DND-41 (cell line): Measurements from ENCODE around the gene MRTFA.

Experiments
- ATAC-seq: fragments of 200-7000 bp; cut with Tn5 transposase; 3 replicates; pipeline ENCODE4 v1.9.1; 2021; ENCODE audit warnings: low read depth; ENCODE audit not compliant: insufficient read depth
- DNase-seq: peaks from one replicate; pipeline ENCODE4 v3.0.0-alpha.2; 2020
- H2AFZ ChIP-seq: 2 replicates; pipeline ENCODE4 v1.6.0; 2012; ENCODE audit warnings: low read depth, low read length
- H3K27ac ChIP-seq: 2 replicates; pipeline ENCODE4 v1.5.1; 2012; ENCODE audit warnings: low read length, inconsistent platforms
- H3K27me3 ChIP-seq: fragments of 200-600 bp; sonication (generic); 2 replicates; pipeline ENCODE4 v1.6.0; 2012; ENCODE audit warnings: low read length, mild to moderate bottlenecking, inconsistent platforms; ENCODE audit not compliant: insufficient read depth, poor library complexity
- H3K36me3 ChIP-seq: 2 replicates; pipeline ENCODE4 v1.5.1; 2012; ENCODE audit warnings: low read length, inconsistent platforms; ENCODE audit not compliant: insufficient read depth
- H3K4me1 ChIP-seq: 2 replicates; pipeline ENCODE4 v1.5.1; 2012; ENCODE audit warnings: mild to moderate bottlenecking, low read length; ENCODE audit not compliant: insufficient read depth
- H3K4me2 ChIP-seq: 2 replicates; pipeline ENCODE4 v1.6.0; 2012; ENCODE audit warnings: mild to moderate bottlenecking, moderate library complexity, low read length, inconsistent platforms; ENCODE audit not compliant: insufficient read depth
- H3K4me3 ChIP-seq, 2 experiments: fragments of 200-600 bp in 1 of 2; shearing (Covaris generic) in 1 of 2; 2 replicates each; pipeline ENCODE4 v1.5.1; 2012 to 2016; ENCODE audit warnings: inconsistent platforms in 2 of 2, low read length in 2 of 2, mild to moderate bottlenecking in 2 of 2, low read depth in 1 of 2, moderate library complexity in 1 of 2
- H3K79me2 ChIP-seq: 2 replicates; pipeline ENCODE4 v1.6.0; 2012; ENCODE audit warnings: low read length, inconsistent platforms; ENCODE audit not compliant: insufficient read depth
- H3K9ac ChIP-seq: 2 replicates; pipeline ENCODE4 v1.6.0; 2012; ENCODE audit warnings: low read depth, mild to moderate bottlenecking, inconsistent platforms, low read length, moderate library complexity
- H3K9me3 ChIP-seq: 2 replicates; pipeline ENCODE4 v1.5.1; 2012; ENCODE audit warnings: low read length, moderate library complexity, mild to moderate bottlenecking, inconsistent platforms; ENCODE audit not compliant: insufficient read depth, severe bottlenecking
- H4K20me1 ChIP-seq: 2 replicates; pipeline ENCODE4 v1.6.0; 2012; ENCODE audit warnings: low read length; ENCODE audit not compliant: insufficient read depth
- CTCF ChIP-seq: IDR thresholded peaks from 2 replicates; pipeline ENCODE4 v1.5.1; 2012; ENCODE audit warnings: borderline replicate concordance, low read length, moderate library complexity, mild to moderate bottlenecking; ENCODE audit not compliant: poor library complexity, severe bottlenecking; ENCODE audit errors: extremely low read depth
- EZH2 ChIP-seq: IDR thresholded peaks from 3 replicates; pipeline ENCODE4 v1.6.1; 2012; ENCODE audit warnings: borderline replicate concordance, low read depth, mild to moderate bottlenecking, moderate library complexity, low read length, inconsistent platforms; ENCODE audit not compliant: severe bottlenecking

MRTFA gene

GRCh38 chr22:40681451-40681850 is 44.9 kb upstream of the MRTFA start:
- H2AFZ ChIP-seq: 0 out of 2 replicates have a peak overlapping the region, but pooled peaks have one; percentile 18
- H3K9me3 ChIP-seq: no peaks in the 10 kb centered on the region
- H3K27ac ChIP-seq: peak overlapping the region; percentile 86
- H3K36me3 ChIP-seq: no peaks in the 10 kb centered on the region
- no peaks in the 10 kb centered on the region for H3K79me2 ChIP-seq
- H3K4me3 ChIP-seq: no peak overlapping the region
- H3K4me2 ChIP-seq: no peak overlapping the region
- H4K20me1 ChIP-seq: no peaks in the 10 kb centered on the region
- TF ChIP-seq CTCF: no peak
- TF ChIP-seq EZH2: no peak
- no peak overlapping the region for H3K9ac ChIP-seq
- peaks cover 39% of the 10 kb centered on the region for H3K4me1 ChIP-seq
- ATAC-seq (no peak), DNase-seq (no peak)
- H3K27me3 ChIP-seq: no peaks in the 10 kb centered on the region

- no peak for ATAC-seq
These were observed 44.3 kb upstream of the MRTFA start for GRCh38 chr22:40680819-40681183.

GRCh38 chr22:40679964-40680818 is 43.7 kb upstream of the MRTFA start:
- DNase-seq (no peak), ATAC-seq (no peak)
- H3K4me3 ChIP-seq: no peak overlapping the region

More at GRCh38 chr22:40680819-40681183, 44.3 kb upstream of the MRTFA start:
- H4K20me1 ChIP-seq: no peaks in the 10 kb centered on the region
- H3K36me3 ChIP-seq: no peaks in the 10 kb centered on the region
- no peaks in the 10 kb centered on the region for H3K27me3 ChIP-seq
- H3K79me2 ChIP-seq: no peaks in the 10 kb centered on the region
- no peak overlapping the region for H3K9ac ChIP-seq
- H2AFZ ChIP-seq: no peak overlapping the region
- H3K4me3 ChIP-seq: no peak overlapping the region
- 0 out of 2 replicates have a peak overlapping the region, but pooled peaks have one; percentile 1 for H3K27ac ChIP-seq
- no peaks in the 10 kb centered on the region for H3K9me3 ChIP-seq
- TF ChIP-seq EZH2 (no peak), CTCF (no peak)
- no peak overlapping the region for H3K4me2 ChIP-seq
- peaks cover 39% of the 10 kb centered on the region for H3K4me1 ChIP-seq
- no peak for DNase-seq

More at GRCh38 chr22:40679964-40680818, 43.7 kb upstream of the MRTFA start:
- H3K4me1 ChIP-seq: peaks cover 37% of the 10 kb centered on the region
- H2AFZ ChIP-seq: no peak overlapping the region
- no peaks in the 10 kb centered on the region for H3K27me3 ChIP-seq
- H3K27ac ChIP-seq: no peak overlapping the region
- H3K79me2 ChIP-seq: no peaks in the 10 kb centered on the region
- no peaks in the 10 kb centered on the region for H4K20me1 ChIP-seq
- no peaks in the 10 kb centered on the region for H3K9me3 ChIP-seq
- no peak overlapping the region for H3K9ac ChIP-seq
- TF ChIP-seq CTCF (no peak), EZH2 (no peak)
- H3K4me2 ChIP-seq: no peak overlapping the region
- no peaks in the 10 kb centered on the region for H3K36me3 ChIP-seq
